WTC11 (cell line): ENCODE data around the gene C1QL4.

ENCODE experiments used
- CREM ChIP-seq: sonication (generic); formaldehyde crosslinking; IDR thresholded peaks from 2 replicates; pipeline ENCODE4 v1.8.1; 2022; ENCODE audit warnings: mild to moderate bottlenecking, missing genetic modification reagents, moderate library complexity
- EMX1 ChIP-seq: fragments of 250-450 bp; sonication (Bioruptor Pico); IDR thresholded peaks from 2 replicates; pipeline ENCODE4 v1.8.0; 2021; ENCODE audit warnings: mild to moderate bottlenecking
- ETV6 ChIP-seq: sonication (generic); formaldehyde crosslinking; IDR thresholded peaks from 2 replicates; pipeline ENCODE4 v1.8.1; 2022; ENCODE audit warnings: mild to moderate bottlenecking, missing genetic modification reagents
- FOXK1 ChIP-seq: sonication (generic); formaldehyde crosslinking; IDR thresholded peaks from 2 replicates; pipeline ENCODE4 v1.8.0; 2022; ENCODE audit warnings: mild to moderate bottlenecking, moderate library complexity, missing genetic modification reagents
- JUN ChIP-seq: sonication (generic); formaldehyde crosslinking; IDR thresholded peaks from 2 replicates; pipeline ENCODE4 v1.8.0; 2023; ENCODE audit warnings: mild to moderate bottlenecking, missing genetic modification reagents
- MYBL2 ChIP-seq: sonication (generic); formaldehyde crosslinking; IDR thresholded peaks from 2 replicates; pipeline ENCODE4 v1.8.1; 2023; ENCODE audit warnings: mild to moderate bottlenecking, moderate library complexity, missing genetic modification reagents
- NFYB ChIP-seq: sonication (generic); formaldehyde crosslinking; conservative IDR thresholded peaks from 2 replicates; pipeline ENCODE4 v1.8.0; 2022; ENCODE audit warnings: low read depth, missing genetic modification reagents
- SP1 ChIP-seq: sonication (generic); formaldehyde crosslinking; conservative IDR thresholded peaks from 2 replicates; pipeline ENCODE4 v1.8.1; 2022; ENCODE audit warnings: missing genetic modification reagents
- TF ChIP-seq, protein P1 (sequence below): fragments of 200-600 bp; IDR thresholded peaks from 2 replicates; pipeline ENCODE4 v1.8.0; 2022; ENCODE audit warnings: antibody characterized with exemption
- TF ChIP-seq, protein P2 (sequence below): sonication (generic); formaldehyde crosslinking; IDR thresholded peaks from 2 replicates; pipeline ENCODE4 v1.8.1; 2022; ENCODE audit warnings: low read depth, mild to moderate bottlenecking, moderate library complexity, missing genetic modification reagents, borderline replicate concordance
- TF ChIP-seq, protein P3 (sequence below): fragments of 250-450 bp; sonication (Bioruptor Pico); IDR thresholded peaks from 2 replicates; pipeline ENCODE4 v1.9.0; 2021; ENCODE audit warnings: moderate library complexity, mild to moderate bottlenecking, inconsistent platforms, borderline replicate concordance
- TF ChIP-seq, protein P4 (sequence below): sonication (generic); formaldehyde crosslinking; IDR thresholded peaks from 2 replicates; pipeline ENCODE4 v1.8.0; 2022; ENCODE audit warnings: mild to moderate bottlenecking, missing genetic modification reagents
- TF ChIP-seq, protein P5 (sequence below): sonication (generic); formaldehyde crosslinking; IDR thresholded peaks from 2 replicates; pipeline ENCODE4 v1.8.1; 2023; ENCODE audit warnings: mild to moderate bottlenecking, missing genetic modification reagents, moderate library complexity
- TF ChIP-seq, protein P6 (sequence below): sonication (generic); formaldehyde crosslinking; IDR thresholded peaks from 2 replicates; pipeline ENCODE4 v1.8.1; 2022; ENCODE audit warnings: missing genetic modification reagents, borderline replicate concordance

DNA sequence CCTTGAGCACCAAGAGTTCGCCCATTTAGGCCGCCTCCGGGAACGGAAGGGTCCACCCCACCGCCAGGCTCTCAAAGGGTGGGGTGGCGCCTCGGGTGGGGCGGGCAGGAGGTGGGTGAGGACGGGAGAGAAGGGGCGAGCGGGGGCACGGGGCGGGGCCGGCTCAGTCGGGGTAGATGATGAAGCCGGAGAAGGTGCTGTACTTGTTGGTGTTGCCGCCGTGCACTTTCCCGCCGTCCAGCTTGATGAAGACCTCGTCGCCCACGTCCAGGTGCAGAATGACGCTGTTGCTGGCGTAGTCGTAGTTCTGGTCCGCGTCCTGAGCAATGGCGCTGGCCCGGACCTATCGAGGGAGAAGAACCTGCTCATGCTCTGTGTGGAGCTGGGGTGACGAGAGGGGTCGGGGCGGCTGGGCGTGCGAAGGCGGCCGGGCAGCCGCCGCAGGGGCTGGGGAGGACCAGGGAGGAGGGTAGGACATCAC lies 4.1 kb downstream of the C1QL4 start:
- TF ChIP-seq, protein P1, sequence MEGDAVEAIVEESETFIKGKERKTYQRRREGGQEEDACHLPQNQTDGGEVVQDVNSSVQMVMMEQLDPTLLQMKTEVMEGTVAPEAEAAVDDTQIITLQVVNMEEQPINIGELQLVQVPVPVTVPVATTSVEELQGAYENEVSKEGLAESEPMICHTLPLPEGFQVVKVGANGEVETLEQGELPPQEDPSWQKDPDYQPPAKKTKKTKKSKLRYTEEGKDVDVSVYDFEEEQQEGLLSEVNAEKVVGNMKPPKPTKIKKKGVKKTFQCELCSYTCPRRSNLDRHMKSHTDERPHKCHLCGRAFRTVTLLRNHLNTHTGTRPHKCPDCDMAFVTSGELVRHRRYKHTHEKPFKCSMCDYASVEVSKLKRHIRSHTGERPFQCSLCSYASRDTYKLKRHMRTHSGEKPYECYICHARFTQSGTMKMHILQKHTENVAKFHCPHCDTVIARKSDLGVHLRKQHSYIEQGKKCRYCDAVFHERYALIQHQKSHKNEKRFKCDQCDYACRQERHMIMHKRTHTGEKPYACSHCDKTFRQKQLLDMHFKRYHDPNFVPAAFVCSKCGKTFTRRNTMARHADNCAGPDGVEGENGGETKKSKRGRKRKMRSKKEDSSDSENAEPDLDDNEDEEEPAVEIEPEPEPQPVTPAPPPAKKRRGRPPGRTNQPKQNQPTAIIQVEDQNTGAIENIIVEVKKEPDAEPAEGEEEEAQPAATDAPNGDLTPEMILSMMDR = no peak
- TF ChIP-seq, protein P2, sequence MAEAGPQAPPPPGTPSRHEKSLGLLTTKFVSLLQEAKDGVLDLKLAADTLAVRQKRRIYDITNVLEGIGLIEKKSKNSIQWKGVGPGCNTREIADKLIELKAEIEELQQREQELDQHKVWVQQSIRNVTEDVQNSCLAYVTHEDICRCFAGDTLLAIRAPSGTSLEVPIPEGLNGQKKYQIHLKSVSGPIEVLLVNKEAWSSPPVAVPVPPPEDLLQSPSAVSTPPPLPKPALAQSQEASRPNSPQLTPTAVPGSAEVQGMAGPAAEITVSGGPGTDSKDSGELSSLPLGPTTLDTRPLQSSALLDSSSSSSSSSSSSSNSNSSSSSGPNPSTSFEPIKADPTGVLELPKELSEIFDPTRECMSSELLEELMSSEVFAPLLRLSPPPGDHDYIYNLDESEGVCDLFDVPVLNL (CRISPR knock-in tag) = no peak
- TF ChIP-seq JUN = no peak
- TF ChIP-seq MYBL2 (CRISPR knock-in tag) = no peak
- TF ChIP-seq, protein P3, sequence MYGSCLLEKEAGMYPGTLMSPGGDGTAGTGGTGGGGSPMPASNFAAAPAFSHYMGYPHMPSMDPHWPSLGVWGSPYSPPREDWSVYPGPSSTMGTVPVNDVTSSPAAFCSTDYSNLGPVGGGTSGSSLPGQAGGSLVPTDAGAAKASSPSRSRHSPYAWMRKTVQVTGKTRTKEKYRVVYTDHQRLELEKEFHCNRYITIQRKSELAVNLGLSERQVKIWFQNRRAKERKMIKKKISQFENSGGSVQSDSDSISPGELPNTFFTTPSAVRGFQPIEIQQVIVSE (CRISPR knock-in tag) = no peak
- TF ChIP-seq ETV6 (CRISPR knock-in tag) = no peak
- no peak for TF ChIP-seq EMX1 (CRISPR knock-in tag)
- no peak for TF ChIP-seq NFYB (CRISPR knock-in tag)
- TF ChIP-seq, protein P4, sequence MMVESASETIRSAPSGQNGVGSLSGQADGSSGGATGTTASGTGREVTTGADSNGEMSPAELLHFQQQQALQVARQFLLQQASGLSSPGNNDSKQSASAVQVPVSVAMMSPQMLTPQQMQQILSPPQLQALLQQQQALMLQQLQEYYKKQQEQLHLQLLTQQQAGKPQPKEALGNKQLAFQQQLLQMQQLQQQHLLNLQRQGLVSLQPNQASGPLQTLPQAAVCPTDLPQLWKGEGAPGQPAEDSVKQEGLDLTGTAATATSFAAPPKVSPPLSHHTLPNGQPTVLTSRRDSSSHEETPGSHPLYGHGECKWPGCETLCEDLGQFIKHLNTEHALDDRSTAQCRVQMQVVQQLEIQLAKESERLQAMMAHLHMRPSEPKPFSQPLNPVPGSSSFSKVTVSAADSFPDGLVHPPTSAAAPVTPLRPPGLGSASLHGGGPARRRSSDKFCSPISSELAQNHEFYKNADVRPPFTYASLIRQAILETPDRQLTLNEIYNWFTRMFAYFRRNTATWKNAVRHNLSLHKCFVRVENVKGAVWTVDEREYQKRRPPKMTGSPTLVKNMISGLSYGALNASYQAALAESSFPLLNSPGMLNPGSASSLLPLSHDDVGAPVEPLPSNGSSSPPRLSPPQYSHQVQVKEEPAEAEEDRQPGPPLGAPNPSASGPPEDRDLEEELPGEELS (CRISPR knock-in tag) = no peak
- TF ChIP-seq CREM (CRISPR knock-in tag) = no peak
- TF ChIP-seq, protein P5, sequence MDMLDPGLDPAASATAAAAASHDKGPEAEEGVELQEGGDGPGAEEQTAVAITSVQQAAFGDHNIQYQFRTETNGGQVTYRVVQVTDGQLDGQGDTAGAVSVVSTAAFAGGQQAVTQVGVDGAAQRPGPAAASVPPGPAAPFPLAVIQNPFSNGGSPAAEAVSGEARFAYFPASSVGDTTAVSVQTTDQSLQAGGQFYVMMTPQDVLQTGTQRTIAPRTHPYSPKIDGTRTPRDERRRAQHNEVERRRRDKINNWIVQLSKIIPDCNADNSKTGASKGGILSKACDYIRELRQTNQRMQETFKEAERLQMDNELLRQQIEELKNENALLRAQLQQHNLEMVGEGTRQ (CRISPR knock-in tag) = no peak
- TF ChIP-seq, protein P6, sequence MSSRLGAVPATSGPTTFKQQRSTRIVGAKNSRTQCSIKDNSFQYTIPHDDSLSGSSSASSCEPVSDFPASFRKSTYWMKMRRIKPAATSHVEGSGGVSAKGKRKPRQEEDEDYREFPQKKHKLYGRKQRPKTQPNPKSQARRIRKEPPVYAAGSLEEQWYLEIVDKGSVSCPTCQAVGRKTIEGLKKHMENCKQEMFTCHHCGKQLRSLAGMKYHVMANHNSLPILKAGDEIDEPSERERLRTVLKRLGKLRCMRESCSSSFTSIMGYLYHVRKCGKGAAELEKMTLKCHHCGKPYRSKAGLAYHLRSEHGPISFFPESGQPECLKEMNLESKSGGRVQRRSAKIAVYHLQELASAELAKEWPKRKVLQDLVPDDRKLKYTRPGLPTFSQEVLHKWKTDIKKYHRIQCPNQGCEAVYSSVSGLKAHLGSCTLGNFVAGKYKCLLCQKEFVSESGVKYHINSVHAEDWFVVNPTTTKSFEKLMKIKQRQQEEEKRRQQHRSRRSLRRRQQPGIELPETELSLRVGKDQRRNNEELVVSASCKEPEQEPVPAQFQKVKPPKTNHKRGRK (CRISPR knock-in tag) = no peak
- TF ChIP-seq FOXK1 (CRISPR knock-in tag) = no peak
- no peak for TF ChIP-seq SP1 (CRISPR knock-in tag)
